ENCODE measurements around the gene PARD3B. TPM values are rescaled to one million over a fixed set of nuclear protein-coding genes. Genes with fewer than 3 reads are reported as not detected.

The PARD3B gene
- total and polyA plus RNA-seq, 2 donors (not counting 1 experiment from before 2014, with no cell fraction given), result 7.4 to 20.6 TPM

DNA sequence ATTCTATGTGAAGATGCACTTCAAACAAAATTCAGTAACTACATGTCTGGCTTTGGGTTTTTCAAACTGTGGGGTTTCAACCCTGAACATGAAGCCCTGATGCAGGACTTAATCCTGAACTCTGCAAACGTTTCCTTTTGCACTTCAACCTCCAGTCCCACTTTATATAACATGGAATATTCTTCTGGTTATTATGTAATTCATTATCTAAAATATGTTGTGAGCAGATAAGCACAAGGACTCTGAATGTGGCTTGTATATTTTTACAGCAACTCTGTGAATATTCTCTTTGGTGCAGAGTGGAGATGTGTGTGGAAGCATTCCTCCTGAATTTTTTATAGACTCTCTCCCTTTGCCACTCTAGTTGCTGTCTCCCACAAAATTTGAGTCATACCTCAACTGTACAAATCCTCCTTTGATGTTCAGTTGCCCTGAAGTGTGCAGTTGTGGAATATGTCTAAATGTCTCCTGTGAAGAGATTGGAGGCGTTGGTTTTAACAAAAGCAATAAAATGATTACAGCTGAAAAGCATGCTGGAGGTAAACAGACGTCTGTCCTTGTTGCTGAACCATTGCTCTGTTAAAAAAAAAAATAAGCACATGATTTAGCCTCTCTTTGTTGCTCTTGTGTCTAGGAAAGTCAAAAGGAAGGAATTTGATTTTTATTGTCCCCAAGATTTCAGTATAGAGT is 931.9 kb downstream of the PARD3B start:
- no peaks in the 10 kb centered on the region for H3K4me1 ChIP-seq (ENCODE audit: control insufficient read depth, extremely low read depth, insufficient read depth, low read length)
- H3K9ac ChIP-seq (ENCODE audit: insufficient read depth, low read length), result no peak overlapping the region
- no peak overlapping the region for H3K4me2 ChIP-seq (ENCODE audit: extremely low read depth, insufficient read depth, low read length)
- no peak overlapping the region for H3K4me3 ChIP-seq (replicated peaks in 1 of 4; ENCODE audit: control extremely low read depth in 1 of 4, insufficient read depth in 1 of 4, low read depth in 3 of 4, low read length in 4 of 4)
- no peaks in the 10 kb centered on the region for H4K20me1 ChIP-seq (ENCODE audit: control insufficient read depth, extremely low read depth, insufficient read depth, low read length)
- no peak for TF ChIP-seq EZH2 (IDR thresholded peaks at IDR 0.05; ENCODE audit: low read length, missing control alignments)
- TF ChIP-seq, protein P1, sequence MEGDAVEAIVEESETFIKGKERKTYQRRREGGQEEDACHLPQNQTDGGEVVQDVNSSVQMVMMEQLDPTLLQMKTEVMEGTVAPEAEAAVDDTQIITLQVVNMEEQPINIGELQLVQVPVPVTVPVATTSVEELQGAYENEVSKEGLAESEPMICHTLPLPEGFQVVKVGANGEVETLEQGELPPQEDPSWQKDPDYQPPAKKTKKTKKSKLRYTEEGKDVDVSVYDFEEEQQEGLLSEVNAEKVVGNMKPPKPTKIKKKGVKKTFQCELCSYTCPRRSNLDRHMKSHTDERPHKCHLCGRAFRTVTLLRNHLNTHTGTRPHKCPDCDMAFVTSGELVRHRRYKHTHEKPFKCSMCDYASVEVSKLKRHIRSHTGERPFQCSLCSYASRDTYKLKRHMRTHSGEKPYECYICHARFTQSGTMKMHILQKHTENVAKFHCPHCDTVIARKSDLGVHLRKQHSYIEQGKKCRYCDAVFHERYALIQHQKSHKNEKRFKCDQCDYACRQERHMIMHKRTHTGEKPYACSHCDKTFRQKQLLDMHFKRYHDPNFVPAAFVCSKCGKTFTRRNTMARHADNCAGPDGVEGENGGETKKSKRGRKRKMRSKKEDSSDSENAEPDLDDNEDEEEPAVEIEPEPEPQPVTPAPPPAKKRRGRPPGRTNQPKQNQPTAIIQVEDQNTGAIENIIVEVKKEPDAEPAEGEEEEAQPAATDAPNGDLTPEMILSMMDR (conservative IDR thresholded peaks at IDR 0.05 in 1 of 2, IDR thresholded peaks at IDR 0.05 in 1 of 2; ENCODE audit: low read depth in 1 of 2, low read length in 2 of 2), result no peak
- no peaks in the 10 kb centered on the region for H3K9me3 ChIP-seq (ENCODE audit: control insufficient read depth, insufficient read depth, low read depth, low read length)
- no peak overlapping the region for H2AFZ ChIP-seq (ENCODE audit: low read length)
- no peak overlapping the region for H3K27ac ChIP-seq (ENCODE audit: insufficient read depth, low read length)
- no peaks in the 10 kb centered on the region for H3K27me3 ChIP-seq (ENCODE audit: control insufficient read depth, insufficient read depth, low read length)
- DNase-seq (ENCODE audit: low read depth in 2 of 2), result peak in 1 of 2 donors; percentile 78
- no peaks in the 10 kb centered on the region for H3K36me3 ChIP-seq (ENCODE audit: control insufficient read depth, insufficient read depth, low read length)
- no peaks in the 10 kb centered on the region for H3K79me2 ChIP-seq (ENCODE audit: control insufficient read depth, insufficient read depth, low read length)

DNA sequence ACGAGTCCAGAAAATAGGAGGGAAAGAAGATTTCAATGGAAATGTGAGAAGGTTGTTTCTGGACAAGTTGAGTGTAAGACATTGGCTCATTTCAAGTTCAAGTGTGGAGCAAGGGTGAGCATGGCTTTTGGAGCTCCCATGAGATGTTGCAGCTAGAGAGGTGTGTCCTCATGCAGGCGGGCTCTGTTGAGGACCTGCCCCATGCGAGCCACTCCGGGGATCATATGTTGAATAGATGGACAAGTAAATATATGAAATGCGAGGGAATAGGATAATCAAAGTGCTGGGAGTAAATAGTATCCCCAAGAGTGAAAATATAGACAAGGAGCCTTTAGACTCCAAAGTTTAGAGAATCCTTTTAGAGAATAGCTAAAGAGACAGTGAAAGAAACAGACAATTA is 936.6 kb downstream of the PARD3B start:
- no peak for DNase-seq (ENCODE audit: low read depth in 2 of 2)
- Histone ChIP-seq H3K9me3 (ENCODE audit: control insufficient read depth, insufficient read depth, low read depth, low read length) (no peaks in the 10 kb centered on the region), H3K27ac (ENCODE audit: insufficient read depth, low read length) (no peak overlapping the region), H3K4me3 (replicated peaks in 1 of 4; ENCODE audit: control extremely low read depth in 1 of 4, insufficient read depth in 1 of 4, low read depth in 3 of 4, low read length in 4 of 4) (no peak overlapping the region), H3K27me3 (ENCODE audit: control insufficient read depth, insufficient read depth, low read length) (no peaks in the 10 kb centered on the region), H3K36me3 (ENCODE audit: control insufficient read depth, insufficient read depth, low read length) (no peaks in the 10 kb centered on the region), H4K20me1 (ENCODE audit: control insufficient read depth, extremely low read depth, insufficient read depth, low read length) (no peaks in the 10 kb centered on the region), H3K79me2 (ENCODE audit: control insufficient read depth, insufficient read depth, low read length) (no peaks in the 10 kb centered on the region), H3K9ac (ENCODE audit: insufficient read depth, low read length) (no peak overlapping the region), H3K4me1 (ENCODE audit: control insufficient read depth, extremely low read depth, insufficient read depth, low read length) (no peaks in the 10 kb centered on the region), H2AFZ (ENCODE audit: low read length) (no peak overlapping the region), H3K4me2 (ENCODE audit: extremely low read depth, insufficient read depth, low read length) (no peak overlapping the region)
- TF ChIP-seq, protein P1 (conservative IDR thresholded peaks at IDR 0.05 in 1 of 2, IDR thresholded peaks at IDR 0.05 in 1 of 2; ENCODE audit: low read depth in 1 of 2, low read length in 2 of 2), result no peak
- no peak for TF ChIP-seq EZH2 (IDR thresholded peaks at IDR 0.05; ENCODE audit: low read length, missing control alignments)

DNA sequence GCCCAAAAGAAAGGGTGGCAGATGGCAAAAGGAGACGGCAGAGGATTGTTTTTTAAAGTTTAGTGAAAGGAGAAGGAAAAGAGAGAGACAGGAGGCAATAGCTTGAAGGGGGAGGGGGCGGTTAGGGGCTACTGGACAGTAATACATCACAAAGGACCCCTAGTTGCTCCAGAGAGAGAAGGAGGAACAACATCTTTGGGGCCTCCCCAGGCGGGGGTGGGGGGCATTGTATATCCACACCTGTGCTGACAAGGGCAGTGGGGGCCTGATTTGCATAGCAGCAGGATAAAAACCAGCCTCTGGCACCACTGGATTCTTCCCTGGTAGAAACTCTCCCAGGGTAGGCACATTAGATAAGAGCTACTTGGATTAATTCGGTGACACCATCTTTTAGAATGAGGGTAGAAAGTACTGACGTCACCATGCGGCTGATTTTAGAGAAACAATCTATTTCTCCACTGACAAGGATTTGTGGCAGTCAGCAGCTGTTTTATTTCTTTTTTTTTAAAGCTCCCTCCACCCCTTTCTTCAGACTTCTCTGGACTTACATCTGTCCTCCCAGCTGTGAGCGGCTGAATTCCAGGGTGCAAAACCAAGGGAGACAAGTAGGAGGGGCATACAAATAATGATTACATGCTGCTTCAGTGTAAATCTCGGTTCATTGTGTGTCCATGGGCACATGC is 937.3 kb downstream of the PARD3B start:
- Histone ChIP-seq H3K4me2 (ENCODE audit: extremely low read depth, insufficient read depth, low read length) (no peak overlapping the region), H3K9me3 (ENCODE audit: control insufficient read depth, insufficient read depth, low read depth, low read length) (no peaks in the 10 kb centered on the region), H3K9ac (ENCODE audit: insufficient read depth, low read length) (no peak overlapping the region), H3K27me3 (ENCODE audit: control insufficient read depth, insufficient read depth, low read length) (no peaks in the 10 kb centered on the region), H3K4me1 (ENCODE audit: control insufficient read depth, extremely low read depth, insufficient read depth, low read length) (no peaks in the 10 kb centered on the region), H3K79me2 (ENCODE audit: control insufficient read depth, insufficient read depth, low read length) (no peaks in the 10 kb centered on the region), H3K4me3 (replicated peaks in 1 of 4; ENCODE audit: control extremely low read depth in 1 of 4, insufficient read depth in 1 of 4, low read depth in 3 of 4, low read length in 4 of 4) (no peak overlapping the region), H2AFZ (ENCODE audit: low read length) (no peak overlapping the region), H3K27ac (ENCODE audit: insufficient read depth, low read length) (no peak overlapping the region), H4K20me1 (ENCODE audit: control insufficient read depth, extremely low read depth, insufficient read depth, low read length) (no peaks in the 10 kb centered on the region), H3K36me3 (ENCODE audit: control insufficient read depth, insufficient read depth, low read length) (no peaks in the 10 kb centered on the region)
- TF ChIP-seq, protein P1 (conservative IDR thresholded peaks at IDR 0.05 in 1 of 2, IDR thresholded peaks at IDR 0.05 in 1 of 2; ENCODE audit: low read depth in 1 of 2, low read length in 2 of 2), result no peak
- TF ChIP-seq EZH2 (IDR thresholded peaks at IDR 0.05; ENCODE audit: low read length, missing control alignments), result no peak
- DNase-seq (ENCODE audit: low read depth in 2 of 2), result peak in 1 of 2 donors; percentile 71

Data from fibroblast of lung (primary cell).